PC-9 (cell line): ENCODE results near the gene RALGPS1. TPM values are rescaled to one million over a fixed set of nuclear protein-coding genes. Genes with fewer than 3 reads are reported as not detected.

Experiments
- BruUV-seq: library from RNA; stranded (reverse); fragments of 400-500 nt; replicated peaks from 2 replicates; lab custom pipeline; 2021; lab: Mats Ljungman, UMichigan
- CTCF ChIA-PET: fragments of 300-600 bp; sonication (Branson Sonifier 250); formaldehyde crosslinking; loops from one replicate; lab custom pipeline; 2022; ENCODE audit warnings: antibody characterized with exemption; lab: Charles Lee
- POLR2A ChIA-PET: fragments of 300-600 bp; sonication (Branson Sonifier 250); formaldehyde crosslinking; loops from one replicate; lab custom pipeline; 2022; ENCODE audit warnings: antibody characterized with exemption; ENCODE audit not compliant: unreplicated experiment; lab: Charles Lee
- DNase-seq, 2 experiments: peaks; one replicate each; pipeline versions ENCODE4 v3.0.0 to v3.0.0-alpha.2; 2015 to 2022; ENCODE audit warnings: mixed read lengths in 1 of 2
- H2AFZ ChIP-seq: fragments of 200-600 bp; sonication (generic); 2 replicates; pipeline ENCODE4 v1.8.1; 2017; ENCODE audit warnings: antibody characterized with exemption
- H3F3A ChIP-seq: fragments of 200-600 bp; sonication (generic); 2 replicates; pipeline ENCODE4 v1.8.1; 2017; ENCODE audit warnings: antibody characterized with exemption, mild to moderate bottlenecking, low read depth; ENCODE audit not compliant: insufficient read depth
- H3K27ac ChIP-seq: fragments of 200-600 bp; sonication (generic); 2 replicates; pipeline ENCODE4 v1.6.1; 2016; ENCODE audit warnings: mixed run types
- H3K27me3 ChIP-seq: fragments of 200-600 bp; sonication (generic); 2 replicates; pipeline ENCODE4 v1.6.1; 2016; ENCODE audit warnings: low read depth, mixed run types; ENCODE audit not compliant: insufficient read depth
- H3K36me3 ChIP-seq: fragments of 200-600 bp; sonication (generic); 2 replicates; pipeline ENCODE4 v1.6.1; 2016; ENCODE audit warnings: low read depth, mixed run types
- H3K4me1 ChIP-seq: fragments of 200-600 bp; sonication (generic); replicated peaks from 2 replicates; pipeline ENCODE4 v1.6.1; 2016; ENCODE audit warnings: mixed run types; ENCODE audit not compliant: insufficient read depth
- H3K4me2 ChIP-seq: fragments of 200-600 bp; sonication (generic); 2 replicates; pipeline ENCODE4 v1.6.1; 2017; ENCODE audit warnings: mixed run types
- H3K4me3 ChIP-seq: fragments of 200-600 bp; sonication (generic); 2 replicates; pipeline ENCODE4 v1.6.1; 2016; ENCODE audit warnings: mixed run types
- H3K79me2 ChIP-seq: fragments of 200-600 bp; sonication (generic); 2 replicates; pipeline ENCODE4 v1.6.1; 2017; ENCODE audit warnings: low read depth, mixed run types
- H3K9me2 ChIP-seq: fragments of 200-600 bp; sonication (generic); 2 replicates; pipeline ENCODE4 v1.8.1; 2017; ENCODE audit warnings: mild to moderate bottlenecking; ENCODE audit not compliant: insufficient read depth
- H3K9me3 ChIP-seq: fragments of 200-600 bp; sonication (generic); 2 replicates; pipeline ENCODE4 v1.8.1; 2016; ENCODE audit warnings: low read depth; ENCODE audit not compliant: insufficient read depth
- H4K20me1 ChIP-seq: fragments of 200-600 bp; sonication (generic); 2 replicates; pipeline ENCODE4 v1.8.1; 2017; ENCODE audit not compliant: insufficient read depth
- EZH2 ChIP-seq: fragments of 200-600 bp; sonication (generic); IDR thresholded peaks from 2 replicates; pipeline ENCODE4 v1.8.0; 2017; ENCODE audit warnings: antibody characterized with exemption, low read depth
- intact Hi-C: fragments of 100-400 bp; cut with micrococcal nuclease; formaldehyde crosslinking; loops from one replicate; pipeline ENCODE4 v1.10.0; 2022; ENCODE audit not compliant: unreplicated experiment
- total RNA-seq: library from RNA; stranded (reverse); gene quantifications from 2 replicates; pipeline ENCODE4 v1.2.3, GENCODE V29; 2021
- TF ChIP-seq, protein P1 (sequence below): fragments of 200-600 bp; sonication (generic); conservative IDR thresholded peaks from 2 replicates; pipeline ENCODE4 v1.6.1; 2017; ENCODE audit warnings: mixed run types, antibody characterized with exemption, mild to moderate bottlenecking, moderate library complexity

RALGPS1 gene
- total RNA-seq, 1 experiment from 2014 or later, result 23.3 TPM

DNA sequence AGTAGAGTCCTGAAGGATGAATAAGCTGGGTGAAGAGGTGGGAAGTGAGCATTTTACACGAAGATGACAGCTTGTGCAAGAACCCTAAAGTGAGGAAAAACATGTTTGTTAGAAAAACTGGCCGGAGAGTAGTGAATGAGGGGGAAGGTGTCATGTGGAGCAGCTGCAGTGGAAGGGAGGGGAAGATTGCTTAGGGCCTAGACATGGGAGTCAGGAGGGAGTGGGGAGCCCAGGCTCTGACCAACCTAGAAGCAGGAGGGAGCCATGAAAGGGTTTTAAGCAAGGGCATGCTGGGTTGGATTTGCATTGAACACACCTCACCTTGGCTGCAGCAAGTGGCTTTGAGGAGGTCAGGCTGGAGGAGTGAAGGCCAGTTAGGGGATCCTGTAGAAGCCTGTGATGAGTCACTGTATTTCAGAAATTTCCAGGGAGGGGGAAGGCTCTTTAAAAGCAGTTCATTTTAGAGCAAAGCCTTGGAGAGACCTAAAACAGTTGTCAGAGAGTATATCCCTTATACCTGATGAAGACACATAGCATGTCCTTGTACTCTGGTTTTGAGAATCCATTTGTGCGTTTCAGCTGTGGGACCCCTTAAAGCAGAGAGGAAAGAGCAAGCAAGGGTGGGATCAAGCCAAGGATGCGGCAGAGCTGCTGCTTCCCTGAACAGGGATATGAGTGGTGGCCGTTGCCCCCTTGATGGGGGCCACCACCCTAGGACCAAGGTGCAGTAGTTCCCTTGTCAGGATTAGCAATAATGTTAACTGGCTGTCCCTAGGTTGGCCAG lies 162.5 kb downstream of the RALGPS1 start:
- Histone ChIP-seq H3K79me2 (no peaks in the 10 kb centered on the region), H3K36me3 (0 out of 2 replicates have a peak, but pooled peaks cover 5% of the 10 kb centered on the region), H3K4me2 (peak overlapping the region; percentile 60), H3K4me1 (peaks cover 46% of the 10 kb centered on the region), H3K9me3 (peaks cover 2% of the 10 kb centered on the region; the same call in 1 of the 2 replicates), H3K4me3 (no peak overlapping the region), H3K27me3 (no peaks in the 10 kb centered on the region), H3F3A (peaks cover 29% of the 10 kb centered on the region), H3K27ac (peak overlapping the region; percentile 38), H3K9me2 (no peaks in the 10 kb centered on the region), H2AFZ (no peak overlapping the region), H4K20me1 (no peaks in the 10 kb centered on the region)
- peak in 1 of 2 experiments; percentile 41 for DNase-seq
- CTCF ChIA-PET, result interaction anchor here (0.7 kb wide), 2 partner anchors 35 to 54 kb away, joined by 3 to 5 read pairs; no protein-coding TSS in a partner anchor
- no TSS peak for BruUV-seq
- POLR2A ChIA-PET, result interaction anchor here (0.7 kb wide), 1 partner anchor 43 kb away, joined by 3 read pairs; no protein-coding TSS in a partner anchor
- TF ChIP-seq, protein P1, sequence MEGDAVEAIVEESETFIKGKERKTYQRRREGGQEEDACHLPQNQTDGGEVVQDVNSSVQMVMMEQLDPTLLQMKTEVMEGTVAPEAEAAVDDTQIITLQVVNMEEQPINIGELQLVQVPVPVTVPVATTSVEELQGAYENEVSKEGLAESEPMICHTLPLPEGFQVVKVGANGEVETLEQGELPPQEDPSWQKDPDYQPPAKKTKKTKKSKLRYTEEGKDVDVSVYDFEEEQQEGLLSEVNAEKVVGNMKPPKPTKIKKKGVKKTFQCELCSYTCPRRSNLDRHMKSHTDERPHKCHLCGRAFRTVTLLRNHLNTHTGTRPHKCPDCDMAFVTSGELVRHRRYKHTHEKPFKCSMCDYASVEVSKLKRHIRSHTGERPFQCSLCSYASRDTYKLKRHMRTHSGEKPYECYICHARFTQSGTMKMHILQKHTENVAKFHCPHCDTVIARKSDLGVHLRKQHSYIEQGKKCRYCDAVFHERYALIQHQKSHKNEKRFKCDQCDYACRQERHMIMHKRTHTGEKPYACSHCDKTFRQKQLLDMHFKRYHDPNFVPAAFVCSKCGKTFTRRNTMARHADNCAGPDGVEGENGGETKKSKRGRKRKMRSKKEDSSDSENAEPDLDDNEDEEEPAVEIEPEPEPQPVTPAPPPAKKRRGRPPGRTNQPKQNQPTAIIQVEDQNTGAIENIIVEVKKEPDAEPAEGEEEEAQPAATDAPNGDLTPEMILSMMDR, result no peak
- no peak for TF ChIP-seq EZH2
- intact Hi-C loops, result loop anchor here (1.0 kb wide), 1 partner anchor 122 kb away; no protein-coding TSS in a partner anchor

DNA sequence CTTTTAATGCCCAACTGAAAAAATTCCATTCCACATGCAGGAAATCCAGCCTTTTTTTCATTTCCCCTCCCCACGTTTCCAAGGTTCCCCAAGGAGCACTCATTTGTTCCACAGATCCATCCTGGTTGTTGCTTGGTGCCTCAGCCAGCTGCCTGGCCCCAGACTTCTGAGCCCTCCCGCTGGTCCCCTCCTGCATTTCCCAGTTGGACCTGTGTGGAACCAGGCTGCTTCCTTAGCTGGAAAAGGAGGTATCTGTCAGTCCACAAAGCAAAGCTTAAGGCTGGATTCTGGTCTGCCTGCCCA lies 163.0 kb downstream of the RALGPS1 start:
- H3K9me3 ChIP-seq, result no peaks in the 10 kb centered on the region; the same call in 1 of the 2 replicates
- H3K4me1 ChIP-seq, result peaks cover 46% of the 10 kb centered on the region
- H3K4me3 ChIP-seq, result no peak overlapping the region
- intact Hi-C loops, result no loop called here
- no peak overlapping the region for H2AFZ ChIP-seq
- no peak for DNase-seq
- 0 out of 2 replicates have a peak, but pooled peaks cover 5% of the 10 kb centered on the region for H3K36me3 ChIP-seq
- TF ChIP-seq EZH2, result no peak
- TF ChIP-seq, protein P1, result no peak
- ChIA-PET CTCF (interaction anchor here (0.7 kb wide), 1 partner anchor 53 kb away, joined by 3 read pairs; no protein-coding TSS in a partner anchor), POLR2A (no interaction called here)
- H3K4me2 ChIP-seq, result peak overlapping the region; percentile 60
- no TSS peak for BruUV-seq
- no peaks in the 10 kb centered on the region for H4K20me1 ChIP-seq
- H3K27me3 ChIP-seq, result no peaks in the 10 kb centered on the region
- H3K27ac ChIP-seq, result no peak overlapping the region
- no peaks in the 10 kb centered on the region for H3K79me2 ChIP-seq
- H3F3A ChIP-seq, result peaks cover 29% of the 10 kb centered on the region
- H3K9me2 ChIP-seq, result no peaks in the 10 kb centered on the region

DNA sequence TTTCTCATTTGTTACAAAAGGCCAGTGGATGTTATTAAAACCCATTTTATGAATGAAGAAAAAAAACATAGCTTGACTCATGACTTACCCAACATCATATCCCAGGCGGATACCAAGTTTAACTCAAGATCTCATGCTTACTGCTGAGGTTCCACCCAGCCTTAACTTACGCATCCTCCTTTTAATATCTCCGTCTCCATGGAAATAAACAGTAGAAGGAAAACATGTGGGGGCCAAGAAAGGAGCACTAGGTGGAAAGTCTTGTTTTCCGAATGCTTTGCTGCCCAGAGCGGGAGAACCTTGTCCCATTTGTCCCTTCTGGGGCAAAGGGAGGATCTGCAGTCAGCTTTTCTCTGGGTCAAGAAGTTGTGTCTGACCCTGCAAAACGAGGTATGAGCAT lies 163.8 kb downstream of the RALGPS1 start:
- no peak overlapping the region for H3K4me2 ChIP-seq

More for the DNA sequence above, 163.8 kb downstream of the RALGPS1 start:
- H3K27ac ChIP-seq, result no peak overlapping the region
- CTCF ChIA-PET, result no interaction called here
- H3K27me3 ChIP-seq, result no peaks in the 10 kb centered on the region
- intact Hi-C loops, result no loop called here
- no peaks in the 10 kb centered on the region for H4K20me1 ChIP-seq
- peaks cover 29% of the 10 kb centered on the region for H3F3A ChIP-seq
- H3K4me1 ChIP-seq, result peaks cover 53% of the 10 kb centered on the region
- TF ChIP-seq, protein P1, result no peak
- no peak for TF ChIP-seq EZH2
- DNase-seq, result no peak
- H3K79me2 ChIP-seq, result no peaks in the 10 kb centered on the region
- BruUV-seq, result no TSS peak
- POLR2A ChIA-PET, result no interaction called here
- no peaks in the 10 kb centered on the region for H3K9me2 ChIP-seq
- no peaks in the 10 kb centered on the region for H3K36me3 ChIP-seq
- H2AFZ ChIP-seq, result no peak overlapping the region
- H3K4me3 ChIP-seq, result no peak overlapping the region
- H3K9me3 ChIP-seq, result no peaks in the 10 kb centered on the region; the same call in 1 of the 2 replicates
